HepG2 (cell line): ENCODE measurements around the gene SRCIN1. TPM values are rescaled to one million over a fixed set of nuclear protein-coding genes. Genes with fewer than 3 reads are reported as not detected.

ENCODE experiments used
- EZH2 ChIP-seq: conservative IDR thresholded peaks from 2 replicates; pipeline ENCODE4 v1.6.1; 2012; ENCODE audit warnings: mild to moderate bottlenecking, low read depth, low read length, moderate library complexity
- ZBTB14 ChIP-seq: sonication (generic); formaldehyde crosslinking; IDR thresholded peaks from 2 replicates; pipeline ENCODE4 v1.4.0; 2020; ENCODE audit warnings: missing genetic modification reagents
- ZFP36L1 ChIP-seq: sonication (generic); formaldehyde crosslinking; IDR thresholded peaks from 2 replicates; pipeline ENCODE4 v1.8.0; 2022; ENCODE audit warnings: mild to moderate bottlenecking, missing genetic modification reagents, moderate library complexity
- ZMAT5 ChIP-seq: sonication (generic); formaldehyde crosslinking; IDR thresholded peaks from 2 replicates; pipeline ENCODE4 v1.5.0; 2020; ENCODE audit warnings: mild to moderate bottlenecking, low read depth, missing genetic modification reagents, borderline replicate concordance
- ZNF576 ChIP-seq: sonication (generic); formaldehyde crosslinking; IDR thresholded peaks from 2 replicates; pipeline ENCODE4 v1.4.0; 2020; ENCODE audit warnings: mild to moderate bottlenecking, missing genetic modification reagents
- polyA plus RNA-seq, 8 experiments: library from polyadenylated mRNA; depleted of rRNA in 3 of 8; stranded (reverse) in 7 of 8; unstranded in 1 of 8; fragments of >200 nt; fragmentation: Illumina TruSeq in 4 of 8; extraction: Trizol in 4 of 8; gene quantifications; 2 replicates each; pipeline versions ENCODE4 v1.2.1 to v1.2.3, GENCODE V29; 2011 to 2016; ENCODE audit warnings: low read depth in 4 of 8, missing spikeins in 1 of 8, mixed read lengths in 1 of 8; ENCODE audit not compliant: insufficient read depth in 1 of 8
- total RNA-seq, 5 experiments: library from RNA; depleted of rRNA; stranded (reverse); fragments of >200 nt; fragmentation: Illumina TruSeq; extraction: Trizol; gene quantifications; 2 replicates each; pipeline ENCODE4 v1.2.3, GENCODE V29; 2016; ENCODE audit warnings: low read depth in 1 of 5
- TF ChIP-seq, protein P1 (sequence below): sonication (generic); formaldehyde crosslinking; IDR thresholded peaks from 2 replicates; pipeline ENCODE4 v1.4.0; 2020; ENCODE audit warnings: low read depth, mild to moderate bottlenecking, missing genetic modification reagents
- TF ChIP-seq, protein P2 (sequence below): sonication (generic); formaldehyde crosslinking; IDR thresholded peaks from 2 replicates; pipeline ENCODE4 v1.4.0; 2020; ENCODE audit warnings: missing genetic modification reagents

Gene SRCIN1
- total and polyA plus RNA-seq, 2 of the 13 experiments (the other 11 are each of a cell fraction or from before 2014, with no cell fraction given), result 1.2 to 9.6 TPM

DNA sequence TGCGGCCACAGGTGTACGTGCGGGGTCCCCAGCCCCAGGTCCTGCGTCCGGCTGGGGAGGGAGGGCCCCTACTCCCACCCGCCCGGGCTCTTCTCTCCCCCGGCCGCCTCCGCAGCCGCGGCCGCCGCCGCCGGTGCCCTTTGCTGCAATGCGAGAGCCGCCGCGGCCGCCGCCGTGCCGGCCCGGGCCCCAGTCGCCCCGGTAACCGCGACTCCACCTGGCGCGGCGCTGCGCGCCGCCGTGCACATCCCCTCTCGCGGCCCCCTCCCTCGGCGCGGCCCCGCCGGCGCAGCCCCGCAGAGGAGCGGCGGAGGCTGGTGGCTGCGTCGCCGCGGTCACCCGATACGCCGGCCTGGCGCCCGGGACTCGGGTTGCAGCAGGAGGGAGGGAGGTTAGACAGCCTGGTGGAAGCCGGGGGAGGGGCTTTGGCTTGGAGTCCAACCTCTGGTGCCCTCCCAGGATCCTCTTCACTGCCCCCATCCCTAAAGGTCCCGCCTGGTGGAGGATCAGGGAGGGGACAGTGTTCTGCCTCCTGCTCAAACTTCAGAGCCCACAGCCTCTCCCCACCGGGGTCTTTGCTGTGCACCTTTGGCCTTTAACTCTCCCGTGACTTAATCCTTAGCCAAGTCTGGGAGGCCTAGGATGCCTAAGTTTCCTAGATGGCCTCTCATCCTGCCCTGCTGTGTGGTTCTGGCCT is 32.9 kb downstream of the SRCIN1 start (continued):
- no peak for TF ChIP-seq ZMAT5 (CRISPR knock-in tag)
- TF ChIP-seq ZBTB14 (CRISPR knock-in tag), result peak; percentile 80
- no peak for TF ChIP-seq ZFP36L1 (CRISPR knock-in tag)
- TF ChIP-seq EZH2, result peak; percentile 95
- TF ChIP-seq, protein P1, sequence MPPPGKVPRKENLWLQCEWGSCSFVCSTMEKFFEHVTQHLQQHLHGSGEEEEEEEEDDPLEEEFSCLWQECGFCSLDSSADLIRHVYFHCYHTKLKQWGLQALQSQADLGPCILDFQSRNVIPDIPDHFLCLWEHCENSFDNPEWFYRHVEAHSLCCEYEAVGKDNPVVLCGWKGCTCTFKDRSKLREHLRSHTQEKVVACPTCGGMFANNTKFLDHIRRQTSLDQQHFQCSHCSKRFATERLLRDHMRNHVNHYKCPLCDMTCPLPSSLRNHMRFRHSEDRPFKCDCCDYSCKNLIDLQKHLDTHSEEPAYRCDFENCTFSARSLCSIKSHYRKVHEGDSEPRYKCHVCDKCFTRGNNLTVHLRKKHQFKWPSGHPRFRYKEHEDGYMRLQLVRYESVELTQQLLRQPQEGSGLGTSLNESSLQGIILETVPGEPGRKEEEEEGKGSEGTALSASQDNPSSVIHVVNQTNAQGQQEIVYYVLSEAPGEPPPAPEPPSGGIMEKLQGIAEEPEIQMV (CRISPR knock-in tag), result no peak
- TF ChIP-seq ZNF576, result 0 out of 2 replicates have a peak, but pooled peaks have one; percentile 34
- TF ChIP-seq, protein P2, sequence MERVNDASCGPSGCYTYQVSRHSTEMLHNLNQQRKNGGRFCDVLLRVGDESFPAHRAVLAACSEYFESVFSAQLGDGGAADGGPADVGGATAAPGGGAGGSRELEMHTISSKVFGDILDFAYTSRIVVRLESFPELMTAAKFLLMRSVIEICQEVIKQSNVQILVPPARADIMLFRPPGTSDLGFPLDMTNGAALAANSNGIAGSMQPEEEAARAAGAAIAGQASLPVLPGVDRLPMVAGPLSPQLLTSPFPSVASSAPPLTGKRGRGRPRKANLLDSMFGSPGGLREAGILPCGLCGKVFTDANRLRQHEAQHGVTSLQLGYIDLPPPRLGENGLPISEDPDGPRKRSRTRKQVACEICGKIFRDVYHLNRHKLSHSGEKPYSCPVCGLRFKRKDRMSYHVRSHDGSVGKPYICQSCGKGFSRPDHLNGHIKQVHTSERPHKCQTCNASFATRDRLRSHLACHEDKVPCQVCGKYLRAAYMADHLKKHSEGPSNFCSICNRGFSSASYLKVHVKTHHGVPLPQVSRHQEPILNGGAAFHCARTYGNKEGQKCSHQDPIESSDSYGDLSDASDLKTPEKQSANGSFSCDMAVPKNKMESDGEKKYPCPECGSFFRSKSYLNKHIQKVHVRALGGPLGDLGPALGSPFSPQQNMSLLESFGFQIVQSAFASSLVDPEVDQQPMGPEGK (CRISPR knock-in tag), result 0 out of 2 replicates have a peak, but pooled peaks have one; percentile 12
